PC-3 (cell line): ENCODE measurements around the gene LRRFIP2. TPM values are rescaled to one million over a fixed set of nuclear protein-coding genes. Genes with fewer than 3 reads are reported as not detected.

Source experiments
- ATAC-seq: fragments of 200-7000 bp; cut with Tn5 transposase; 2 replicates; pipeline ENCODE4 v1.9.1; 2020; ENCODE audit warnings: mild to moderate bottlenecking, moderate library complexity
- BruUV-seq: library from RNA; stranded (reverse); fragments of 400-500 nt; replicated peaks from 2 replicates; lab custom pipeline; 2021; lab: Mats Ljungman, UMichigan
- CTCF ChIA-PET: fragments of 300-600 bp; sonication (Branson Sonifier 250); formaldehyde crosslinking; loops from one replicate; lab custom pipeline; 2022; ENCODE audit warnings: antibody characterized with exemption; lab: Charles Lee
- POLR2A ChIA-PET: fragments of 300-600 bp; sonication (Branson Sonifier 250); formaldehyde crosslinking; loops from one replicate; lab custom pipeline; 2022; ENCODE audit warnings: antibody characterized with exemption; ENCODE audit not compliant: unreplicated experiment; lab: Charles Lee
- DNase-seq: peaks from one replicate; pipeline ENCODE4 v3.0.0-alpha.2; 2015
- H2AFZ ChIP-seq: fragments of 300-600 bp; sonication (generic); 2 replicates; pipeline ENCODE4 v1.6.0; 2016; ENCODE audit warnings: antibody characterized with exemption, low read length
- H3F3A ChIP-seq: fragments of 300-600 bp; sonication (generic); one replicate; pipeline ENCODE4 v1.6.0; 2017; ENCODE audit warnings: antibody characterized with exemption, low read length, control low read depth, mild to moderate bottlenecking; ENCODE audit not compliant: unreplicated experiment
- H3K27ac ChIP-seq: fragments of 300-600 bp; sonication (generic); 2 replicates; pipeline ENCODE4 v1.5.1; 2016; ENCODE audit warnings: mild to moderate bottlenecking, low read length
- H3K27me3 ChIP-seq: fragments of 300-600 bp; sonication (generic); 2 replicates; pipeline ENCODE4 v1.6.1; 2016; ENCODE audit warnings: low read length, mixed read lengths
- H3K36me3 ChIP-seq: fragments of 300-600 bp; sonication (generic); 2 replicates; pipeline ENCODE4 v1.6.1; 2016; ENCODE audit warnings: low read depth, mixed run types, low read length, mixed read lengths
- H3K4me1 ChIP-seq: fragments of 300-600 bp; sonication (generic); 2 replicates; pipeline ENCODE4 v1.5.1; 2016; ENCODE audit warnings: low read length; ENCODE audit not compliant: insufficient read depth
- H3K4me2 ChIP-seq: fragments of 300-600 bp; sonication (generic); 2 replicates; pipeline ENCODE4 v1.6.0; 2016; ENCODE audit warnings: low read length
- H3K4me3 ChIP-seq: fragments of 300-600 bp; sonication (generic); 2 replicates; pipeline ENCODE4 v1.5.1; 2016; ENCODE audit warnings: mild to moderate bottlenecking, low read length, mixed read lengths
- H3K79me2 ChIP-seq: fragments of 300-600 bp; sonication (generic); 2 replicates; pipeline ENCODE4 v1.6.1; 2017; ENCODE audit warnings: low read length, mixed read lengths
- H3K9ac ChIP-seq: fragments of 300-600 bp; sonication (generic); 2 replicates; pipeline ENCODE4 v1.6.0; 2016; ENCODE audit warnings: mild to moderate bottlenecking, low read length
- H3K9me2 ChIP-seq: fragments of 300-600 bp; sonication (generic); replicated peaks from 2 replicates; pipeline ENCODE4 v1.6.1; 2016; ENCODE audit warnings: mixed run types, low read length, mixed read lengths
- H3K9me3 ChIP-seq: fragments of 300-600 bp; sonication (generic); 2 replicates; pipeline ENCODE4 v1.6.1; 2016; ENCODE audit warnings: low read length, mixed read lengths
- H4K20me1 ChIP-seq: fragments of 300-600 bp; sonication (generic); 2 replicates; pipeline ENCODE4 v1.6.1; 2016; ENCODE audit warnings: low read length, mixed read lengths
- CTCF ChIP-seq: fragments of 300-600 bp; sonication (generic); conservative IDR thresholded peaks from 2 replicates; pipeline ENCODE4 v1.5.1; 2017; ENCODE audit warnings: antibody characterized with exemption, low read depth, mild to moderate bottlenecking, low read length
- EZH2 ChIP-seq: fragments of 300-600 bp; sonication (generic); IDR thresholded peaks from one replicate; pipeline ENCODE4 v1.6.1; 2017; ENCODE audit warnings: antibody characterized with exemption, mild to moderate bottlenecking, low read length; ENCODE audit not compliant: unreplicated experiment
- EZH2phosphoT487 ChIP-seq: fragments of 300-600 bp; sonication (generic); IDR thresholded peaks from 2 replicates; pipeline ENCODE4 v1.6.1; 2018; ENCODE audit warnings: mild to moderate bottlenecking, antibody characterized with exemption, low read length, borderline replicate concordance
- intact Hi-C: fragments of 100-400 bp; cut with micrococcal nuclease; formaldehyde crosslinking; loops from 2 replicates; pipeline ENCODE4 v1.9.0; 2023
- total RNA-seq: library from RNA; depleted of rRNA; stranded (reverse); fragments of >200 nt; gene quantifications from 2 replicates; pipeline ENCODE4 v1.2.3, GENCODE V29; 2014

LRRFIP2 gene
- total RNA-seq, 1 experiment from 2014 or later: 54.7 TPM

DNA sequence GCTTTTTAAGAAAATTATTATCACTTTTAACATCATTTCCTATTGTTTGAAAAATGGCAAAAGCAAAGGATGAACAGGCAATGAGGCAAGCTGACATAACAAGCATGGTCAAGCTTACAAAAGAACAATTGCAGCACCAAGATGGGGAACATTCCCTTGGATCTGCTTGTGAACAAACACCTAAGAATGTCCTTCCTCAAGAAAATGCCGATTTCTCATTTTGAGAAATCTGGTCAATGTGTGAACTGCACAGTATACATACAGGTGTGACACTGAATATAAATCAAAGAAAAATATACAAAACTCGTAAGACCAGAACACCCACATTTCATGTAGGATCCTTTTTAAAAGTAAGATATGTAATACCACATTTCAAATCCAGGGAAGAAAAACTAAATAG is 58.9 kb downstream of the LRRFIP2 start:
- intact Hi-C loops: no loop called here
- Histone ChIP-seq H3K27ac (no peak overlapping the region), H3K4me1 (no peaks in the 10 kb centered on the region), H2AFZ (no peak overlapping the region), H3K36me3 (no peaks in the 10 kb centered on the region), H3K4me3 (no peak overlapping the region), H3K9ac (no peak overlapping the region), H3K9me2 (no peaks in the 10 kb centered on the region), H4K20me1 (no peaks in the 10 kb centered on the region), H3K79me2 (no peaks in the 10 kb centered on the region), H3K4me2 (no peak overlapping the region), H3K27me3 (no peaks in the 10 kb centered on the region), H3K9me3 (no peaks in the 10 kb centered on the region), H3F3A (no peaks in the 10 kb centered on the region)
- no peak for TF ChIP-seq EZH2
- no peak for TF ChIP-seq EZH2phosphoT487
- no peak for TF ChIP-seq CTCF
- POLR2A ChIA-PET: interaction anchor here (0.6 kb wide), 2 partner anchors 60 to 123 kb away, joined by 3 to 5 read pairs; no protein-coding TSS in a partner anchor
- BruUV-seq: no TSS peak
- CTCF ChIA-PET: no interaction called here
- DNase-seq (peak; percentile 12), ATAC-seq (peak; percentile 31; the same call in 1 of the 2 replicates)

- H3K4me3 ChIP-seq: no peak overlapping the region
- no peaks in the 10 kb centered on the region for H3K36me3 ChIP-seq
- no peak for TF ChIP-seq CTCF
- TF ChIP-seq EZH2phosphoT487: no peak
- TF ChIP-seq EZH2: no peak
- POLR2A ChIA-PET: interaction anchor here (0.6 kb wide), 2 partner anchors 60 to 122 kb away, joined by 3 to 5 read pairs; no protein-coding TSS in a partner anchor
- no peak overlapping the region for H3K4me2 ChIP-seq
- H3K27ac ChIP-seq: no peak overlapping the region
- no peaks in the 10 kb centered on the region for H3F3A ChIP-seq
- CTCF ChIA-PET: no interaction called here
- peak; percentile 12 for DNase-seq
- no TSS peak for BruUV-seq
- H3K9me2 ChIP-seq: no peaks in the 10 kb centered on the region
- ATAC-seq: peak; percentile 35; the same call in 1 of the 2 replicates
- no peaks in the 10 kb centered on the region for H3K79me2 ChIP-seq
- H2AFZ ChIP-seq: no peak overlapping the region
- no peak overlapping the region for H3K9ac ChIP-seq
- intact Hi-C loops: no loop called here
- H3K27me3 ChIP-seq: no peaks in the 10 kb centered on the region
- H4K20me1 ChIP-seq: no peaks in the 10 kb centered on the region
- H3K9me3 ChIP-seq: no peaks in the 10 kb centered on the region
- H3K4me1 ChIP-seq: no peaks in the 10 kb centered on the region
Measured at GRCh38 chr3:37114251-37115145, 59.9 kb downstream of the LRRFIP2 start.

DNA sequence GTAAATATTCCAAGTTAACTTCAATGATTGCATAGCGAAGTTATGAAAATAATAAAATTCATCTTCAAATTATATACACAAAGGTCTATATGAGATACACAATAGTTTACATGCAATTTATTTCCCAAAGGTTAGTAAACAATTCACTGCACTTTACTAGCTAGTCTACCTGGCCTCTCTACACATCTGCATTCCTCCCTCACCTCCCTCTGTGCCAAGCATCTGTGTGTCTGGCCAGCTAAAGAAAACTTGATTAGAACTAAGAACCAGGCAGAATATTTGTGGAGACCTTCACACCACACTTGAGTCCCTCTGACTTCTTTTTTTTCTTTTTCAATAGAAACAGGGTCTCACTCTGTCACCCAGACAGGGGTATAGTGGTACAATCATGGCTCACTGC is 61.4 kb downstream of the LRRFIP2 start:
- Histone ChIP-seq H3K9ac (no peak overlapping the region), H3K4me2 (no peak overlapping the region), H3K4me1 (no peaks in the 10 kb centered on the region), H2AFZ (no peak overlapping the region), H3K4me3 (no peak overlapping the region), H3K36me3 (no peaks in the 10 kb centered on the region), H3K27me3 (no peaks in the 10 kb centered on the region), H3K9me2 (no peaks in the 10 kb centered on the region), H4K20me1 (no peaks in the 10 kb centered on the region), H3F3A (no peaks in the 10 kb centered on the region), H3K9me3 (no peaks in the 10 kb centered on the region), H3K27ac (no peak overlapping the region), H3K79me2 (no peaks in the 10 kb centered on the region)
- intact Hi-C loops: no loop called here
- TF ChIP-seq CTCF (no peak), EZH2phosphoT487 (no peak), EZH2 (no peak)
- DNase-seq (no peak), ATAC-seq (no peak)
- BruUV-seq: no TSS peak
- ChIA-PET CTCF (no interaction called here), POLR2A (no interaction called here)
